Naive thymus-derived CD4-positive, alpha-beta T cell (primary cell): Measurements from ENCODE around the gene SYTL2. TPM values are rescaled to one million over a fixed set of nuclear protein-coding genes. Genes with fewer than 3 reads are reported as not detected.
"Not testable (repeated sequence)": the region's sequence is repeated elsewhere in the genome, so short reads cannot be mapped to it uniquely, and the experiment has no call there.

Experiments
- ATAC-seq: fragments of 150-1000 bp; cut with Tn5 transposase; 2 replicates; pipeline ENCODE4 v1.10.0; 2021; ENCODE audit warnings: mild to moderate bottlenecking, moderate library complexity
- CTCF ChIA-PET: fragments of 350-600 bp; sonication (Branson Sonifier 250); formaldehyde crosslinking; loops from one replicate; lab custom pipeline; 2021; ENCODE audit warnings: antibody characterized with exemption; lab: Charles Lee
- POLR2A ChIA-PET: fragments of 350-600 bp; sonication (Branson Sonifier 250); formaldehyde crosslinking; loops from one replicate; lab custom pipeline; 2021; ENCODE audit warnings: antibody characterized with exemption, inconsistent platforms; lab: Charles Lee
- DNase-seq, 9 donors: peaks; one replicate each; pipeline versions ENCODE4 v3.0.0 to v3.0.0-alpha.2; 2020 to 2022; ENCODE audit warnings: mixed read lengths in 1 of 9
- H3K27ac ChIP-seq: one replicate; pipeline ENCODE4 v1.7.0; 2013; ENCODE audit warnings: mild to moderate bottlenecking, low read depth, low read length, moderate library complexity
- H3K27me3 ChIP-seq, 2 donors: one replicate each; pipeline ENCODE4 v1.7.0; 2013; ENCODE audit warnings: low read length in 2 of 2, mild to moderate bottlenecking in 2 of 2, moderate library complexity in 2 of 2; ENCODE audit not compliant: control insufficient read depth in 2 of 2, insufficient read depth in 2 of 2
- H3K36me3 ChIP-seq, 3 experiments: 1 replicate in 2 of 3; 2 replicates in 1 of 3; pipeline ENCODE4 v1.7.0; 2013; ENCODE audit warnings: low read length in 3 of 3, mild to moderate bottlenecking in 3 of 3, moderate library complexity in 1 of 3; ENCODE audit not compliant: insufficient read depth in 3 of 3, control insufficient read depth in 2 of 3
- H3K4me1 ChIP-seq, 2 donors: one replicate each; pipeline ENCODE4 v1.7.0; 2013; ENCODE audit warnings: low read length in 2 of 2, mild to moderate bottlenecking in 2 of 2, moderate library complexity in 1 of 2; ENCODE audit not compliant: control insufficient read depth in 2 of 2, insufficient read depth in 2 of 2
- H3K4me3 ChIP-seq: 2 replicates; pipeline ENCODE4 v1.7.0; 2013; ENCODE audit warnings: mild to moderate bottlenecking, low read length
- H3K9me3 ChIP-seq, 3 experiments: 1 replicate in 2 of 3; 2 replicates in 1 of 3; pipeline ENCODE4 v1.7.0; 2013; ENCODE audit warnings: low read length in 3 of 3; ENCODE audit not compliant: control insufficient read depth in 2 of 3
- H3K27ac Mint-ChIP-seq, 9 donors: one replicate each; pipeline ENCODE4 v1.8.0; 2020 to 2022; ENCODE audit warnings: mixed read lengths in 9 of 9, mild to moderate bottlenecking in 8 of 9, moderate library complexity in 5 of 9, inconsistent platforms in 2 of 9
- H3K27me3 Mint-ChIP-seq, 5 donors: one replicate each; pipeline ENCODE4 v1.8.0; 2021 to 2022; ENCODE audit warnings: mixed read lengths in 5 of 5, mild to moderate bottlenecking in 1 of 5
- H3K36me3 Mint-ChIP-seq, 5 donors: one replicate each; pipeline ENCODE4 v1.8.0; 2020 to 2022; ENCODE audit warnings: mixed read lengths in 5 of 5, mild to moderate bottlenecking in 3 of 5, inconsistent platforms in 1 of 5
- H3K4me1 Mint-ChIP-seq, 7 donors: one replicate each; pipeline ENCODE4 v1.8.0; 2020 to 2022; ENCODE audit warnings: mixed read lengths in 7 of 7, mild to moderate bottlenecking in 3 of 7, inconsistent platforms in 1 of 7
- H3K4me3 Mint-ChIP-seq, 10 donors: one replicate each; pipeline ENCODE4 v1.8.0; 2020 to 2022; ENCODE audit warnings: mild to moderate bottlenecking in 10 of 10, mixed read lengths in 10 of 10, moderate library complexity in 6 of 10, inconsistent platforms in 2 of 10
- H3K9me3 Mint-ChIP-seq, 11 donors: one replicate each; pipeline ENCODE4 v1.8.0; 2020 to 2022; ENCODE audit warnings: mixed read lengths in 11 of 11, mild to moderate bottlenecking in 4 of 11, inconsistent platforms in 1 of 11, moderate library complexity in 1 of 11
- intact Hi-C, 2 donors: fragments of 100-400 bp; cut with micrococcal nuclease; formaldehyde crosslinking; loops; one replicate each; pipeline ENCODE4 v1.15.1; 2023
- polyA plus RNA-seq, 2 donors: library from polyadenylated mRNA; unstranded; fragments of 300-500 nt; fragmentation: Illumina TruSeq; gene quantifications; one replicate each; pipeline ENCODE4 v1.2.3, GENCODE V29; 2021
- total RNA-seq, 6 experiments: library from RNA in 5 of 6; stranded (reverse) in 5 of 6; gene quantifications; 1 replicate in 5 of 6; 2 replicates in 1 of 6; pipeline ENCODE4 v1.2.3 and lab custom pipeline; 2021 to 2026

Gene SYTL2
- total and polyA plus RNA-seq, 7 experiments from 2014 or later, result 12.0 to 62.9 (median 27.5) TPM

- Mint-ChIP-seq H3K27ac (peak overlapping the region in 4 of 9 donors; percentile 3 to 29 (median 10)), H3K9me3 (no peaks in the 10 kb centered on the region), H3K4me1 (peaks cover 22 to 67% (median 59%) of the 10 kb centered on the region in 7 donors), H3K4me3 (no peak overlapping the region), H3K27me3 (no peaks in the 10 kb centered on the region), H3K36me3 (peaks cover 0 to 24% (median 5%) of the 10 kb centered on the region in 5 donors)
- intact Hi-C loops, result loop anchor here in 1 of 2 donors (1.0 kb wide), 1 partner anchor 9 kb away; the partner anchor contains the start of gene TMEM126A
- H3K27ac ChIP-seq, result no peak overlapping the region
- peaks cover 4 to 25% (median 10%) of the 10 kb centered on the region in 3 experiments for H3K36me3 ChIP-seq
- POLR2A ChIA-PET, result interaction anchor here (11.9 kb wide), 1 partner anchor 7 kb away, joined by 207 read pairs; the partner anchor contains the start of gene TMEM126A
- no peaks in the 10 kb centered on the region for H3K27me3 ChIP-seq
- DNase-seq (no peak), ATAC-seq (no peak)
- no peaks in the 10 kb centered on the region for H3K9me3 ChIP-seq
- H3K4me3 ChIP-seq, result no peak overlapping the region
- H3K4me1 ChIP-seq, result peaks cover 14 to 23% of the 10 kb centered on the region in 2 donors
- CTCF ChIA-PET, result no interaction called here
These were observed 154.2 kb downstream of the SYTL2 start for GRCh38 chr11:85656777-85657176.

GRCh38 chr11:85654343-85654742 lies 156.6 kb downstream of the SYTL2 start:
- H3K4me1 ChIP-seq, H3K27ac Mint-ChIP-seq, ATAC-seq, H3K27ac ChIP-seq, intact Hi-C loops, H3K27me3 ChIP-seq, H3K4me3 ChIP-seq, DNase-seq, H3K9me3 Mint-ChIP-seq, H3K9me3 ChIP-seq, H3K27me3 Mint-ChIP-seq, H3K4me3 Mint-ChIP-seq: not testable (repeated sequence)
- POLR2A ChIA-PET, result interaction anchor here (1.0 to 10.3 kb wide), 4 partner anchors 7 to 200 kb away, joined by 3 to 207 read pairs (median 4); partner anchors contain the start of genes CCDC83 and CREBZF
- Mint-ChIP-seq H3K36me3 (peaks cover 0 to 11% (median 8%) of the 10 kb centered on the region in 5 donors), H3K4me1 (peaks cover 4 to 59% (median 50%) of the 10 kb centered on the region in 7 donors)
- H3K36me3 ChIP-seq, result peaks cover 4 to 28% (median 7%) of the 10 kb centered on the region in 3 experiments
- CTCF ChIA-PET, result interaction anchor here (0.7 kb wide), 1 partner anchor 297 kb away, joined by 3 read pairs; no protein-coding TSS in a partner anchor

GRCh38 chr11:85652786-85653447 lies 158.0 kb downstream of the SYTL2 start:
- H3K9me3 ChIP-seq, result no peaks in the 10 kb centered on the region
- intact Hi-C loops, result loop anchor here (1.0 kb wide), 1 partner anchor 8 kb away; no protein-coding TSS in a partner anchor
- CTCF ChIA-PET, result no interaction called here
- H3K4me1 Mint-ChIP-seq, result peaks cover 10 to 58% (median 47%) of the 10 kb centered on the region in 7 donors
- H3K27ac Mint-ChIP-seq, result peak overlapping the region in 4 of 9 donors; percentile 1 to 18 (median 10)
- H3K4me3 Mint-ChIP-seq, result no peak overlapping the region
- POLR2A ChIA-PET, result interaction anchor here (0.5 to 10.3 kb wide), 6 partner anchors 8 to 160 kb away, joined by 3 to 207 read pairs (median 3); partner anchors contain the start of genes CREBZF, DLG2 and TMEM126B
- H3K27ac ChIP-seq, result no peak overlapping the region
- H3K36me3 Mint-ChIP-seq, result peaks cover 0 to 11% (median 5%) of the 10 kb centered on the region in 5 donors
- H3K4me3 ChIP-seq, result no peak overlapping the region
- peaks cover 6 to 7% of the 10 kb centered on the region in 2 donors for H3K4me1 ChIP-seq
- no peaks in the 10 kb centered on the region for H3K27me3 Mint-ChIP-seq
- no peak for DNase-seq
- H3K36me3 ChIP-seq, result peaks cover 4 to 21% (median 7%) of the 10 kb centered on the region in 3 experiments
- no peaks in the 10 kb centered on the region for H3K9me3 Mint-ChIP-seq
- no peaks in the 10 kb centered on the region for H3K27me3 ChIP-seq
- ATAC-seq, result no peak

DNA sequence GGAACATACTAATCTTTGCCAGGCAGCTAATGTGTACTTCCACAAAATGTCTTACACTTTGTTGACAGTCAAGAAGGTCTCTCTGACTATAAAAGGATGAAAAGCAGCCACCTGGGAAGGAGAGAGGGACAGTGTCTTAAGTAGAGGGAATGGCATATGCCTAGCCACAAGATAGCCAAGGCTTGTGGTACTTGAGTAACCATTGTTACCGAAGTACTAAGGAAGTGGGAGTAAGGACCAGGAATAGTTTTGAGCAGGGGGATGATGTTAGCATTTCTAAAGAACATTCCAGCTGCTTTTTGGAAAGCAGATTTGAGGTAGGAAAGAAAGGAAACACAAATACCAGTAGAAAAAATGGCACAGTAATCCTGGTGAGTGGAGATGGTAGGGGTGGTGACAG lies 159.8 kb downstream of the SYTL2 start:
- H3K4me1 ChIP-seq, result peaks cover 11 to 14% of the 10 kb centered on the region in 2 donors
- no peak overlapping the region for H3K4me3 Mint-ChIP-seq
- intact Hi-C loops, result no loop called here
- H3K27me3 Mint-ChIP-seq, result no peaks in the 10 kb centered on the region
- ChIA-PET CTCF (no interaction called here), POLR2A (interaction anchor here (0.8 to 10.3 kb wide), 3 partner anchors 10 to 33 kb away, joined by 3 to 207 read pairs (median 102); partner anchors contain the start of genes CREBZF, DLG2 and TMEM126B)
- peaks cover 9 to 57% (median 48%) of the 10 kb centered on the region in 7 donors for H3K4me1 Mint-ChIP-seq
- H3K9me3 ChIP-seq, result no peaks in the 10 kb centered on the region
- DNase-seq, result no peak
- no peak for ATAC-seq
- H3K36me3 Mint-ChIP-seq, result peaks cover 0 to 6% (median 5%) of the 10 kb centered on the region in 5 donors
- H3K27me3 ChIP-seq, result no peaks in the 10 kb centered on the region
- H3K4me3 ChIP-seq, result no peak overlapping the region
- no peaks in the 10 kb centered on the region for H3K9me3 Mint-ChIP-seq
- peaks cover 0 to 11% (median 7%) of the 10 kb centered on the region in 3 experiments for H3K36me3 ChIP-seq
- H3K27ac ChIP-seq, result no peak overlapping the region
- peak overlapping the region in 5 of 9 donors; percentile 4 to 77 (median 38) for H3K27ac Mint-ChIP-seq

GRCh38 chr11:85647604-85648299 lies 163.2 kb downstream of the SYTL2 start, which contains the start of gene TMEM126A:
TMEM126A (plus strand) TSS chr11:85647967; CDS start chr11:85650256, 2,289 bp downstream.
- Mint-ChIP-seq H3K27ac (peak within 1 kb of the TSS; percentile 86 to 99 (median 98)), H3K4me1 (peaks cover 9 to 48% (median 38%) of the 10 kb centered on the region in 7 donors), H3K27me3 (peaks cover 12 to 29% (median 22%) of the 10 kb centered on the region in 5 donors), H3K9me3 (no peaks in the 10 kb centered on the region), H3K36me3 (peaks cover 0 to 6% (median 1%) of the 10 kb centered on the region in 5 donors), H3K4me3 (peak within 1 kb of the TSS; percentile 92 to 100 (median 98))
- Histone ChIP-seq H3K4me1 (peaks cover 11 to 14% of the 10 kb centered on the region in 2 donors), H3K4me3 (peak within 1 kb of the TSS; percentile 83), H3K27me3 (no peaks in the 10 kb centered on the region), H3K9me3 (no peaks in the 10 kb centered on the region), H3K27ac (peak within 1 kb of the TSS; percentile 87), H3K36me3 (peaks cover 0 to 4% (median 4%) of the 10 kb centered on the region in 3 experiments)
- intact Hi-C loops, result loop anchor here (1.0 to 5.0 kb wide), 10 partner anchors 10 to 655 kb away; partner anchors contain the start of genes EED (in 2 of the 2), HIKESHI (in 2 of the 2), PICALM (in 2 of the 2) and TMEM126B (in 2 of the 2)
- ATAC-seq (peak; percentile 99), DNase-seq (peak; percentile 85 to 92 (median 90))
- ChIA-PET CTCF (interaction anchor here (1.2 to 1.9 kb wide), 3 partner anchors 10 to 19 kb away, joined by 3 to 6 read pairs (median 6); partner anchors contain the start of gene TMEM126B), POLR2A (interaction anchor here (0.6 to 10.3 kb wide), 18 partner anchors 10 to 1387 kb away, joined by 3 to 207 read pairs (median 4); partner anchors contain the start of genes CREBZF, DLG2, HIKESHI and PICALM)
